ENCODE results near the gene PPL.

DNA sequence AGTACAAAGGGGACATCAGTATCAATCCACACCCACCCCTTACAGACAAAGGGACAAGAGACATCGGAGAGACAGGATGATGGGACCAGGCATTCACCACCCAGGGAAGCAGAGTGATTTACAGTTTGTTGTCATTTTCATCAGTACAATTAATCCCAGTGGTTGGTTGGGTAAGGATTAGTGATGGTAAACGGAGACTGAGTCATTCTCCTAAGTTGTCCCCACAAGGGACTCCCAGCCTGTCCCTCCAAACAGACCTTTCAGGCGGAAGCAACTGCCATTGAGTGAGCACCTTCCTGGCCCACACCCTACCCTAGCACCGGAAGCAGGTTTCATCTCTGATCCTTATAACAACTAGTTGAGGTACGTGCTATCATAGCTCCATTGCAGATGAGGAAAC is 11.2 kb downstream of the PPL start:
- no peak for TF ChIP-seq POLR2AphosphoS5 (IDR thresholded peaks at IDR 0.05; ENCODE audit: low read depth, low read length)
- TF ChIP-seq POLR2A (IDR thresholded peaks at IDR 0.05; ENCODE audit: low read depth, low read length) = no peak
- no peak for TF ChIP-seq TAF1 (IDR thresholded peaks at IDR 0.05; ENCODE audit: low read depth, low read length)
- TF ChIP-seq SPI1 (IDR thresholded peaks at IDR 0.05; ENCODE audit: low read depth, low read length) = no peak
- no peak for TF ChIP-seq POU2F2 (IDR thresholded peaks at IDR 0.05; ENCODE audit: low read depth, low read length)

Measured in GM12891 (cell line).